CD4-positive, CD25-positive, alpha-beta regulatory T cell (primary cell): ENCODE data around the gene RUFY4. TPM values are rescaled to one million over a fixed set of nuclear protein-coding genes. Genes with fewer than 3 reads are reported as not detected.
"Not testable (repeated sequence)": the region's sequence is repeated elsewhere in the genome, so short reads cannot be mapped to it uniquely, and the experiment has no call there.

Experiments
- ATAC-seq, 2 donors: fragments of 150-1000 bp; cut with Tn5 transposase; one replicate each; pipeline ENCODE4 v1.10.0; 2021; ENCODE audit warnings: low read depth in 2 of 2, moderate number of reproducible peaks in 2 of 2, moderate library complexity in 1 of 2
- DNase-seq, 3 donors: peaks; one replicate each; pipeline versions ENCODE4 v3.0.0 to v3.0.0-alpha.2; 2012 to 2022; ENCODE audit warnings: mixed read lengths in 1 of 3
- H3K27ac ChIP-seq: one replicate; pipeline ENCODE4 v1.7.0; 2013; ENCODE audit warnings: mild to moderate bottlenecking, low read length; ENCODE audit not compliant: insufficient read depth, poor library complexity, severe bottlenecking
- H3K27me3 ChIP-seq: one replicate; pipeline ENCODE4 v1.7.0; 2013; ENCODE audit warnings: low read length; ENCODE audit not compliant: control insufficient read depth, insufficient read depth
- H3K36me3 ChIP-seq: one replicate; pipeline ENCODE4 v1.7.0; 2013; ENCODE audit warnings: mild to moderate bottlenecking, low read length, moderate library complexity; ENCODE audit not compliant: control insufficient read depth, insufficient read depth
- H3K4me1 ChIP-seq: 2 replicates; pipeline ENCODE4 v1.7.0; 2013; ENCODE audit warnings: mild to moderate bottlenecking, low read length; ENCODE audit not compliant: insufficient read depth, control insufficient read depth, poor library complexity, severe bottlenecking
- H3K4me3 ChIP-seq: one replicate; pipeline ENCODE4 v1.7.0; 2013; ENCODE audit warnings: low read depth, mild to moderate bottlenecking, low read length, moderate library complexity
- H3K9me3 ChIP-seq, 2 experiments: 1 replicate in 1 of 2; 2 replicates in 1 of 2; pipeline ENCODE4 v1.7.0; 2013; ENCODE audit warnings: low read length in 2 of 2, mild to moderate bottlenecking in 1 of 2, moderate library complexity in 1 of 2; ENCODE audit not compliant: control insufficient read depth in 2 of 2
- H3K27ac Mint-ChIP-seq, 3 donors: one replicate each; pipeline ENCODE4 v1.8.0; 2020 to 2022; ENCODE audit warnings: mild to moderate bottlenecking in 3 of 3, mixed read lengths in 3 of 3, moderate library complexity in 2 of 3
- H3K27me3 Mint-ChIP-seq: one replicate; pipeline ENCODE4 v1.8.0; 2022; ENCODE audit warnings: mild to moderate bottlenecking, mixed read lengths
- H3K36me3 Mint-ChIP-seq: one replicate; pipeline ENCODE4 v1.8.0; 2020; ENCODE audit warnings: mixed read lengths
- H3K4me1 Mint-ChIP-seq, 4 donors: one replicate each; pipeline ENCODE4 v1.8.0; 2020 to 2022; ENCODE audit warnings: mixed read lengths in 4 of 4, mild to moderate bottlenecking in 1 of 4
- H3K4me3 Mint-ChIP-seq, 4 donors: one replicate each; pipeline ENCODE4 v1.8.0; 2020 to 2022; ENCODE audit warnings: mild to moderate bottlenecking in 4 of 4, mixed read lengths in 4 of 4, moderate library complexity in 3 of 4
- H3K9me3 Mint-ChIP-seq, 7 donors: one replicate each; pipeline ENCODE4 v1.8.0; 2020 to 2022; ENCODE audit warnings: mixed read lengths in 7 of 7, mild to moderate bottlenecking in 3 of 7, moderate library complexity in 2 of 7
- polyA plus RNA-seq, 4 donors: library from polyadenylated mRNA; unstranded; fragments of 300-500 nt; fragmentation: Illumina TruSeq; gene quantifications; one replicate each; pipeline ENCODE4 v1.2.3, GENCODE V29; 2021
- total RNA-seq: library from RNA; stranded (reverse); gene quantifications from one replicate; pipeline ENCODE4 v1.2.3, GENCODE V29; 2022

RUFY4 gene
- total and polyA plus RNA-seq, 5 donors from 2014 or later = 0.15 to 2.1 TPM; not detected in 3

DNA sequence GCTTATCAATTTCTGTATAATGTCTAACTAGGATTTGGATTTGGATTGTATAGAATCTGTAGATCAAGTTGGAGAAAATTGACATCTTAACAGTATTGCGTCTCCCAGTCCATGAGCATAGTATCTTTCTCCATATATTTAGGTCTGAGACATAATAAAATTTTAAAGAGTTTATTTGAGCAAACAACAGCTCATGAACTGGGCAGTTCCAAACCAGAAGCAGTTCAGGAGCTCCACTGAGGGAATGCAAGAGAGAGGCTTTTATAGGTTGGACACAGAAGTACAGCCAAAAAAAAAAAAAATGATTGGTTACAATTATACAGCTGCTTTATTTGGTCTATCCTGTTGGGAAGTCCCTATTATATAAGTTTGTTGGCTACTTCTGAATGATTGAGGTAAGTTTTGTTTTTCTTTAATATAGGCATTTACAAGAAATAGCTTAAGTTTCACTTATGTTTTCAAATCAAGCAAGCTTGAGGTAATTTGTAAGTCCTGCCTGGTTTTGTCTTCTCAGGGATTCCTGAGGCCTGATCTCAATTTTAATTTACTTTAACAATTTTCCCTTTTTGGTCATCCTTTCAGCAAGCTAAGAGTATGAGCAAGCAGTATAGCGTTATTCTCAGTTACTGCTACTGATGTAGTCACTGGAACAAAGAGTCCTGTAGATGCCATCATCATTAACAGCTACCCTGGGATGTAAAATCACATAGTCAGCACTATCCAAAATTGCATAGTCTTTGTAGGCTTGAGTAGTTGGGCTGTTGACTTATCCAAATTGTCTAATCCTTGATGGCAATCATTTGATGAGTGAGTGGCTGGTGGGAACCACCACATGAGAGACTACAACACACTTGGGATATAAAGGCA is 27.5 kb upstream of the RUFY4 start:
- H3K4me3 ChIP-seq = no peak overlapping the region
- H3K9me3 ChIP-seq = no peaks in the 10 kb centered on the region
- H3K36me3 Mint-ChIP-seq = no peaks in the 10 kb centered on the region
- H3K27me3 ChIP-seq = peaks cover 3% of the 10 kb centered on the region
- H3K36me3 ChIP-seq = no peaks in the 10 kb centered on the region
- H3K27ac ChIP-seq = no peak overlapping the region
- H3K4me1 ChIP-seq = no peaks in the 10 kb centered on the region
- H3K4me3 Mint-ChIP-seq = no peak overlapping the region
- H3K27me3 Mint-ChIP-seq = peaks cover 28% of the 10 kb centered on the region
- H3K9me3 Mint-ChIP-seq = peaks cover 0 to 8% (median 5%) of the 10 kb centered on the region in 7 donors
- DNase-seq (peak in 1 of 3 donors; percentile 13), ATAC-seq (no peak)
- no peak overlapping the region for H3K27ac Mint-ChIP-seq
- H3K4me1 Mint-ChIP-seq = peaks cover 0 to 6% (median 2%) of the 10 kb centered on the region in 4 donors

- Histone ChIP-seq H3K36me3 (no peaks in the 10 kb centered on the region), H3K27me3 (peaks cover 3% of the 10 kb centered on the region), H3K9me3 (no peaks in the 10 kb centered on the region), H3K4me1 (no peaks in the 10 kb centered on the region), H3K27ac (no peak overlapping the region), H3K4me3 (no peak overlapping the region)
- DNase-seq = no peak
- Mint-ChIP-seq H3K36me3 (no peaks in the 10 kb centered on the region), H3K4me1 (peaks cover 0 to 6% (median 2%) of the 10 kb centered on the region in 4 donors), H3K4me3 (no peak overlapping the region), H3K27ac (no peak overlapping the region), H3K9me3 (peaks cover 0 to 8% (median 5%) of the 10 kb centered on the region in 7 donors), H3K27me3 (peaks cover 28% of the 10 kb centered on the region)
- no peak for ATAC-seq
These were observed 26.0 kb upstream of the RUFY4 start for GRCh38 chr2:218043100-218043499.

- Histone ChIP-seq H3K9me3 (no peaks in the 10 kb centered on the region), H3K36me3 (no peaks in the 10 kb centered on the region), H3K27me3 (peaks cover 3% of the 10 kb centered on the region), H3K27ac (no peak overlapping the region), H3K4me3 (no peak overlapping the region), H3K4me1 (no peaks in the 10 kb centered on the region)
- ATAC-seq = no peak
- H3K9me3 Mint-ChIP-seq = peaks cover 0 to 8% (median 5%) of the 10 kb centered on the region in 7 donors
- H3K36me3 Mint-ChIP-seq = no peaks in the 10 kb centered on the region
- no peak overlapping the region for H3K4me3 Mint-ChIP-seq
- no peak overlapping the region for H3K27ac Mint-ChIP-seq
- peaks cover 0 to 6% (median 2%) of the 10 kb centered on the region in 4 donors for H3K4me1 Mint-ChIP-seq
- DNase-seq = no peak
- peaks cover 25% of the 10 kb centered on the region for H3K27me3 Mint-ChIP-seq
These were observed 25.3 kb upstream of the RUFY4 start for GRCh38 chr2:218043701-218044109.

DNA sequence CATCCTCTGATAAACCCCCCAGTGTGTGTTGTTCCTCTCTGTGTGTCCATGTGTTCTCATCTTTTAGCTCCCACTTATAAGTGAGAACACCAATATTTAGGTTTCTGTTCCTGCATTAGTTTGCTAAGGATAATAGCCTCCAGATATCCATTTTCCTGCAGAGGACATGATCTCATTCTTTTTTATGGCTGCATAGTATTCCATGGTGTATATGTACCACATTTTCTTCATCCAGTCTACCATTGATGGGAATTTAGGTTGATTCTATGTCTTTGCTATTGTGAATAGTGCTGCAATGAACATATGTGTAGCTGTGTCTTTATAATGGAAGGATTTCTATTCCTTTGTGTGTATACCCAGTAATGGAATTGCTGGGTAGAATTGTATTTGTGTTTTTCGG is 24.5 kb upstream of the RUFY4 start:
- H3K4me3 Mint-ChIP-seq, H3K36me3 ChIP-seq, H3K27ac Mint-ChIP-seq, H3K4me1 Mint-ChIP-seq, H3K4me3 ChIP-seq, H3K9me3 ChIP-seq, H3K27me3 ChIP-seq, H3K27ac ChIP-seq, H3K36me3 Mint-ChIP-seq, ATAC-seq, DNase-seq, H3K4me1 ChIP-seq: not testable (repeated sequence)
- Mint-ChIP-seq H3K9me3 (peaks cover 0 to 15% (median 5%) of the 10 kb centered on the region in 7 donors), H3K27me3 (peaks cover 20% of the 10 kb centered on the region)

DNA sequence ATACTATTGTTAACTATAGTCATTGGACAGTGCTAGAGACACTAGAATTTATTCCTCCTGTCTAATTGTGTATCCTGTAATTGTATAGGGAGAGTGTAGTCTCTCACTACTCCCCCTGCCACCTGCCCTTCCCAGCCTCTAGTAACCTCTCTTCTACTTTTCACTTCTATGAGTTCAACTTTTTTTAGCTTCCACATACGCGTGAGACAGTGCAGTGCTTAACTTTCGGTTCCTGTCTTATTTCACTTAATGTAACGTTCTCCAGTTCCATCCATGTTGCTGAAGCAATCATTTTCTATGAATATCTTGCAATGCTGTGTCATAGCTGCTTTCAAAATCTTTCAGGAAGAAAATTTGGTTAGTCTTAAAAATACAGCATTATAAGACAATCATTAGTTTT is 22.8 kb upstream of the RUFY4 start:
- H3K27me3 Mint-ChIP-seq = peaks cover 27% of the 10 kb centered on the region
- no peak overlapping the region for H3K27ac ChIP-seq
- H3K9me3 Mint-ChIP-seq = peaks cover 0 to 25% (median 5%) of the 10 kb centered on the region in 7 donors

GRCh38 chr2:218047536-218048225 is 21.4 kb upstream of the RUFY4 start:
- no peak overlapping the region for H3K27ac Mint-ChIP-seq
- DNase-seq = no peak
- Histone ChIP-seq H3K4me1 (no peaks in the 10 kb centered on the region), H3K4me3 (no peak overlapping the region), H3K27ac (no peak overlapping the region), H3K9me3 (peaks cover 6% of the 10 kb centered on the region in 2 experiments), H3K27me3 (peaks cover 6% of the 10 kb centered on the region), H3K36me3 (no peaks in the 10 kb centered on the region)
- H3K27me3 Mint-ChIP-seq = peaks cover 34% of the 10 kb centered on the region
- no peak for ATAC-seq
- peaks cover 5% of the 10 kb centered on the region for H3K36me3 Mint-ChIP-seq
- no peaks in the 10 kb centered on the region for H3K4me1 Mint-ChIP-seq
- peaks cover 0 to 26% (median 7%) of the 10 kb centered on the region in 7 donors for H3K9me3 Mint-ChIP-seq
- H3K4me3 Mint-ChIP-seq = no peak overlapping the region

More for the DNA sequence above, 22.8 kb upstream of the RUFY4 start:
- no peaks in the 10 kb centered on the region for H3K4me1 ChIP-seq
- peaks cover 6% of the 10 kb centered on the region for H3K27me3 ChIP-seq
- Mint-ChIP-seq H3K36me3 (peaks cover 5% of the 10 kb centered on the region), H3K4me1 (peaks cover 0 to 4% (median 0%) of the 10 kb centered on the region in 4 donors), H3K4me3 (no peak overlapping the region), H3K27ac (no peak overlapping the region)
- ATAC-seq = no peak
- no peak for DNase-seq
- H3K9me3 ChIP-seq = peaks cover 6% of the 10 kb centered on the region in 2 experiments
- no peak overlapping the region for H3K4me3 ChIP-seq
- no peaks in the 10 kb centered on the region for H3K36me3 ChIP-seq

DNA sequence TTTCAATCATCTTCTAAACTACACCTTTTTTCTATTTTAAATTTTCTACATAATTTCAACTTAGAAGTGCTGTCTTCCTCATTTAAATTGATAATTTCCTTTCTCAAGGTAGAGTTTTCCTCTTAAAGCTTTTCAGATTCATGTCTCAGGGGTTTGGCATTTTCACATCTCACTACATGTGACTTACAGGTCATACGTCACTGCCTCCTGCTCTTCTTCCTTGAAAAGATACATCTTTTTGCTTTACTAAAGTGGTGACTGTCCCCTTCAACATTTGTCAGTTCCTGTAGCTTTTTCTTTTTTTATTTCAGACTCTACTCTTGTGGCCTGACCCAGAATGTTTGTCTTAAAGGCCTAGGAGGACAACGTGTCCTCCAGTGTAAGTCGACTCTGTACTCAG is 17.1 kb upstream of the RUFY4 start:
- peaks cover 29% of the 10 kb centered on the region for H3K27me3 Mint-ChIP-seq
- H3K4me1 Mint-ChIP-seq = no peaks in the 10 kb centered on the region
- Histone ChIP-seq H3K9me3 (peaks cover 6% of the 10 kb centered on the region in 2 experiments), H3K36me3 (no peaks in the 10 kb centered on the region), H3K27ac (no peak overlapping the region), H3K4me1 (no peaks in the 10 kb centered on the region), H3K4me3 (no peak overlapping the region), H3K27me3 (peaks cover 10% of the 10 kb centered on the region)
- DNase-seq (no peak), ATAC-seq (no peak)
- peaks cover 8% of the 10 kb centered on the region for H3K36me3 Mint-ChIP-seq
- H3K27ac Mint-ChIP-seq = no peak overlapping the region
- no peak overlapping the region for H3K4me3 Mint-ChIP-seq
- peaks cover 0 to 18% (median 2%) of the 10 kb centered on the region in 7 donors for H3K9me3 Mint-ChIP-seq
